Measurements from ENCODE around the gene CTSK.

- TF ChIP-seq CTCF (conservative IDR thresholded peaks at IDR 0.05; ENCODE audit: low read depth, low read length) (no peak), EZH2 (IDR thresholded peaks at IDR 0.05; ENCODE audit: low read length, unreplicated experiment) (no peak), EZH2phosphoT487 (IDR thresholded peaks at IDR 0.05; ENCODE audit: borderline replicate concordance, low read length) (no peak)
Observed at GRCh38 chr1:150804671-150805070, 3.4 kb downstream of the CTSK start.
